ENCODE measurements around the gene AHRR. TPM values are rescaled to one million over a fixed set of nuclear protein-coding genes. Genes with fewer than 3 reads are reported as not detected.

AHRR gene
- total and polyA plus RNA-seq, 9 of the 15 experiments (the other 6 are each of a cell fraction or from before 2014, with no cell fraction given) = 0.06 to 1.6 (median 0.75) TPM; not detected in 1

DNA sequence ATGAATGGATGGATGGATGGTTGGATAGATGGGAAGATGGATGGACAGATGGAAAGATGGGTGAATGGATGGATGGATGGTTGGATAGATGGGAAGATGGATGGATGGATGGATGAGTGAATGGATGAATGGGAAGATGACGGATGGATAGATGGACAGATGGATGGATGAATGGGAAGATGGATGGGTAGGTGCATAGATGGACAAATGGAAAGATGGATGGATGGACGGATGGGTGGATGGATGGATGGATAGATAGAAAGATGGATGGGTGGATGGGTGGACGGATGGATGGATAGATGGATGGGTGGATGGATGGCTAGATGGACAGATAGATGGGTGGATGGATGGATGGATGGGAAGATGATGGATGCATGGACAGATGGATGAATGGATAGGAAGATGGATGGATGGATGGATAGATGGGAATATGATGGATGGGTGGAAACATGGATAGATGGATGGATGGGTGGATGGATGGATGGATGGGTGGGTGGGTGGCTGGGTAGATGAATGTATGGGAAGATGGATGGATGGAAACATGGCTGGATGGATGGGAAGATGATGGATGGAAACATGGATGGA, 105.0 kb downstream of the AHRR start:
- peaks cover 0 to 38% of the 10 kb centered on the region in 2 experiments; a peak in 2 of 5 replicates for H3K4me1 ChIP-seq (replicated peaks in 1 of 2; ENCODE audit: control insufficient read depth in 2 of 2, insufficient read depth in 2 of 2, low read length in 2 of 2)
- no peaks in the 10 kb centered on the region for H3K79me2 ChIP-seq (ENCODE audit: control insufficient read depth, insufficient read depth, low read length)
- ATAC-seq (no peak), DNase-seq (ENCODE audit: extremely low read depth in 1 of 4, low spot score in 3 of 4) (no peak), FAIRE-seq (no peak)
- no peak overlapping the region for H3K4me3 ChIP-seq
- no peaks in the 10 kb centered on the region for H4K20me1 ChIP-seq (replicated peaks; ENCODE audit: control insufficient read depth, insufficient read depth, low read length)
- WGBS (ENCODE audit: insufficient coverage, low coverage, missing lambda C conversion rate) = 0% methylated on average over 3 of the region's 3 CpGs
- no peaks in the 10 kb centered on the region for H3K9me1 ChIP-seq (ENCODE audit: control insufficient read depth, insufficient read depth, low read length)
- H3K27ac ChIP-seq (ENCODE audit: extremely low read depth, low read depth, low read length) = no peak overlapping the region
- H2AFZ ChIP-seq (ENCODE audit: low read depth, low read length) = no peak overlapping the region
- CTCF ChIA-PET (ENCODE audit: low intra/inter-chr PET ratio) = no interaction called here
- H3K9me3 ChIP-seq (replicated peaks; ENCODE audit: control insufficient read depth, insufficient read depth, low read depth, low read length) = no peaks in the 10 kb centered on the region
- H3K27me3 ChIP-seq (ENCODE audit: control insufficient read depth in 2 of 2, insufficient read depth in 2 of 2, low read length in 2 of 2) = peaks cover 6 to 71% of the 10 kb centered on the region in 2 experiments; a peak in 3 of 5 replicates
- BruUV-seq (replicated peaks) = no TSS peak
- in situ Hi-C loops (cut with MboI) (no loop called here), intact Hi-C loops (cut with micrococcal nuclease) (no loop called here)
- POLR2A ChIA-PET = no interaction called here
- H3K9ac ChIP-seq (ENCODE audit: insufficient read depth in 1 of 2, low read depth in 2 of 2, low read length in 2 of 2) = no peak overlapping the region
- no peaks in the 10 kb centered on the region for H3K36me3 ChIP-seq (ENCODE audit: control insufficient read depth, insufficient read depth, low read length)
- no peak overlapping the region for H3K4me2 ChIP-seq (ENCODE audit: insufficient read depth, low read length)
- TF ChIP-seq, protein P1, sequence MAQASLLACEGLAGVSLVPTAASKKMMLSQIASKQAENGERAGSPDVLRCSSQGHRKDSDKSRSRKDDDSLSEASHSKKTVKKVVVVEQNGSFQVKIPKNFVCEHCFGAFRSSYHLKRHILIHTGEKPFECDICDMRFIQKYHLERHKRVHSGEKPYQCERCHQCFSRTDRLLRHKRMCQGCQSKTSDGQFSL (CRISPR knock-in tag; IDR thresholded peaks at IDR 0.05) = no peak
- TF ChIP-seq, protein P1 (tag; IDR thresholded peaks at IDR 0.05) = no peak
- TF ChIP-seq, protein P2, sequence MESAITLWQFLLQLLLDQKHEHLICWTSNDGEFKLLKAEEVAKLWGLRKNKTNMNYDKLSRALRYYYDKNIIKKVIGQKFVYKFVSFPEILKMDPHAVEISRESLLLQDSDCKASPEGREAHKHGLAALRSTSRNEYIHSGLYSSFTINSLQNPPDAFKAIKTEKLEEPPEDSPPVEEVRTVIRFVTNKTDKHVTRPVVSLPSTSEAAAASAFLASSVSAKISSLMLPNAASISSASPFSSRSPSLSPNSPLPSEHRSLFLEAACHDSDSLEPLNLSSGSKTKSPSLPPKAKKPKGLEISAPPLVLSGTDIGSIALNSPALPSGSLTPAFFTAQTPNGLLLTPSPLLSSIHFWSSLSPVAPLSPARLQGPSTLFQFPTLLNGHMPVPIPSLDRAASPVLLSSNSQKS (CRISPR knock-in tag; IDR thresholded peaks at IDR 0.05) = no peak
- TF ChIP-seq NFIX (CRISPR knock-in tag; IDR thresholded peaks at IDR 0.05; ENCODE audit: low read depth) = no peak
- no peak for TF ChIP-seq TAL1 (IDR thresholded peaks at IDR 0.05)
- no peak for TF ChIP-seq RFX7 (CRISPR knock-in tag; IDR thresholded peaks at IDR 0.05)
- no peak for TF ChIP-seq POLR2B (IDR thresholded peaks at IDR 0.05; ENCODE audit: low read depth, partially characterized antibody)
- TF ChIP-seq C11orf30 (IDR thresholded peaks at IDR 0.05; ENCODE audit: low read depth) = no peak
- no peak for TF ChIP-seq TFAM (CRISPR knock-in tag; conservative IDR thresholded peaks at IDR 0.05)
- no peak for TF ChIP-seq TAF15 (IDR thresholded peaks at IDR 0.05; ENCODE audit: low read depth, low read length)
- no peak for TF ChIP-seq TARDBP (IDR thresholded peaks at IDR 0.05)
